Natural killer cell (primary cell): ENCODE results near the gene PPM1L. TPM values are rescaled to one million over a fixed set of nuclear protein-coding genes. Genes with fewer than 3 reads are reported as not detected.

Source experiments
- ATAC-seq, 3 donors: fragments of 150-1000 bp in 2 of 3; fragments of 200-7000 bp in 1 of 3; cut with Tn5 transposase; 1 replicate in 1 of 3; 2 replicates in 2 of 3; pipeline ENCODE4 v1.10.0; 2021; ENCODE audit warnings: mild to moderate bottlenecking in 2 of 3, moderate library complexity in 2 of 3
- DNase-seq, 2 donors: peaks; one replicate each; pipeline versions ENCODE4 v3.0.0 to v3.0.0-alpha.2; 2013 to 2021; ENCODE audit warnings: mixed read lengths in 1 of 2
- H3K27ac ChIP-seq: one replicate; pipeline ENCODE4 v1.5.1; 2013; ENCODE audit warnings: mild to moderate bottlenecking, low read length
- H3K27me3 ChIP-seq: one replicate; pipeline ENCODE4 v1.6.1; 2013; ENCODE audit warnings: low read length; ENCODE audit not compliant: control insufficient read depth, insufficient read depth
- H3K36me3 ChIP-seq: one replicate; pipeline ENCODE4 v1.6.1; 2013; ENCODE audit warnings: low read length; ENCODE audit not compliant: control insufficient read depth, insufficient read depth
- H3K4me1 ChIP-seq: one replicate; pipeline ENCODE4 v1.6.1; 2013; ENCODE audit warnings: low read length; ENCODE audit not compliant: control insufficient read depth, insufficient read depth
- H3K4me3 ChIP-seq: one replicate; pipeline ENCODE4 v1.5.1; 2013; ENCODE audit warnings: low read length
- H3K9me3 ChIP-seq: one replicate; pipeline ENCODE4 v1.6.1; 2013; ENCODE audit warnings: low read length; ENCODE audit not compliant: control insufficient read depth, insufficient read depth
- H3K27ac Mint-ChIP-seq, 2 donors: one replicate each; pipeline ENCODE4 v1.8.0; 2022; ENCODE audit warnings: mild to moderate bottlenecking in 2 of 2, mixed read lengths in 2 of 2, moderate library complexity in 1 of 2
- H3K27me3 Mint-ChIP-seq, 2 donors: one replicate each; pipeline ENCODE4 v1.8.0; 2022; ENCODE audit warnings: low read depth in 2 of 2, mixed read lengths in 2 of 2
- H3K36me3 Mint-ChIP-seq: one replicate; pipeline ENCODE4 v1.8.0; 2022; ENCODE audit warnings: mixed read lengths
- H3K4me1 Mint-ChIP-seq, 2 donors: one replicate each; pipeline ENCODE4 v1.8.0; 2022; ENCODE audit warnings: mixed read lengths in 2 of 2
- H3K4me3 Mint-ChIP-seq: one replicate; pipeline ENCODE4 v1.8.0; 2022; ENCODE audit warnings: mild to moderate bottlenecking, moderate library complexity, mixed read lengths
- H3K9me3 Mint-ChIP-seq, 2 donors: one replicate each; pipeline ENCODE4 v1.8.0; 2022; ENCODE audit warnings: mixed read lengths in 2 of 2
- CTCF ChIP-seq: fragments of 200-600 bp; IDR thresholded peaks from one replicate; pipeline ENCODE4 v1.8.0; 2022; ENCODE audit warnings: antibody characterized with exemption
- WGBS: methylation state at CpG from one replicate; pipeline ENCODE4 v1.1.7; 2013; ENCODE audit warnings: missing lambda C conversion rate; ENCODE audit not compliant: insufficient coverage; 5-methylcytosine and 5-hydroxymethylcytosine counted together
- intact Hi-C: fragments of 100-400 bp; cut with micrococcal nuclease; formaldehyde crosslinking; loops from one replicate; pipeline ENCODE4 v1.14.2; 2022
- total RNA-seq, 4 donors: library from RNA; stranded (reverse); fragments of 120-200 nt in 1 of 4; gene quantifications; one replicate each; pipeline versions ENCODE4 v1.2.3 to v1.2.4, GENCODE V29; 2013 to 2022

PPM1L gene
- total RNA-seq, 3 donors from 2014 or later (not counting 1 experiment from before 2014, with no cell fraction given): 52.6 to 73.2 (median 52.9) TPM

DNA sequence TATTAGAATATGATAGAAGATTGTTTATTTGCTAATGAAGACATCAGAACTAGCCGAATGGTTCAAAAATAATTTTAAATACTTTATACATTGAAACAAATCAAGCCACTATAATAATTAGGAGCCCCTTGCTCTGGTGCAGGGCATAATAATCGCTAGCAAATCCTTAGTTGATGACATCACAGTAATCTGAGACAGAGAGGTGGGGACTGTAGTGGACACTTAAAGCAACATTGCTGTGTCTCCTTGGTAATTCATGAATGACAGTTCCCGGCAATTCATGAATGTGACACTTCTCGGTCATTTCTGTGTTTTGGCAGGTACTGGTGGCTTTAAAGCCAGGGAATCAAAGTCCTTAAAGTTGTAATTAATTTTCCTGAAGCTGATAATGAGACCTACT lies 114.3 kb downstream of the PPM1L start:
- Histone ChIP-seq H3K27ac (no peak overlapping the region), H3K4me3 (no peak overlapping the region), H3K27me3 (no peaks in the 10 kb centered on the region), H3K36me3 (no peaks in the 10 kb centered on the region), H3K4me1 (no peaks in the 10 kb centered on the region), H3K9me3 (no peaks in the 10 kb centered on the region)
- intact Hi-C loops: no loop called here
- DNase-seq (no peak), ATAC-seq (no peak)
- peaks cover 7 to 23% of the 10 kb centered on the region in 2 donors for H3K4me1 Mint-ChIP-seq
- H3K27ac Mint-ChIP-seq: no peak overlapping the region
- 93% methylated on average over 3 of the region's 4 CpGs for WGBS
- H3K36me3 Mint-ChIP-seq: no peaks in the 10 kb centered on the region
- H3K27me3 Mint-ChIP-seq: no peaks in the 10 kb centered on the region
- no peak for TF ChIP-seq CTCF
- no peaks in the 10 kb centered on the region for H3K9me3 Mint-ChIP-seq
- no peak overlapping the region for H3K4me3 Mint-ChIP-seq

GRCh38 chr3:160874736-160875135 lies 118.7 kb downstream of the PPM1L start:
- Mint-ChIP-seq H3K4me1 (peaks cover 13 to 33% of the 10 kb centered on the region in 2 donors), H3K36me3 (no peaks in the 10 kb centered on the region), H3K9me3 (no peaks in the 10 kb centered on the region), H3K27me3 (no peaks in the 10 kb centered on the region), H3K4me3 (no peak overlapping the region), H3K27ac (no peak overlapping the region)
- DNase-seq (no peak), ATAC-seq (no peak)
- no peak overlapping the region for H3K4me3 ChIP-seq
- intact Hi-C loops: no loop called here
- TF ChIP-seq CTCF: no peak
- no peak overlapping the region for H3K27ac ChIP-seq
- no peaks in the 10 kb centered on the region for H3K4me1 ChIP-seq
- no peaks in the 10 kb centered on the region for H3K27me3 ChIP-seq
- H3K36me3 ChIP-seq: no peaks in the 10 kb centered on the region
- H3K9me3 ChIP-seq: peaks cover 9% of the 10 kb centered on the region

DNA sequence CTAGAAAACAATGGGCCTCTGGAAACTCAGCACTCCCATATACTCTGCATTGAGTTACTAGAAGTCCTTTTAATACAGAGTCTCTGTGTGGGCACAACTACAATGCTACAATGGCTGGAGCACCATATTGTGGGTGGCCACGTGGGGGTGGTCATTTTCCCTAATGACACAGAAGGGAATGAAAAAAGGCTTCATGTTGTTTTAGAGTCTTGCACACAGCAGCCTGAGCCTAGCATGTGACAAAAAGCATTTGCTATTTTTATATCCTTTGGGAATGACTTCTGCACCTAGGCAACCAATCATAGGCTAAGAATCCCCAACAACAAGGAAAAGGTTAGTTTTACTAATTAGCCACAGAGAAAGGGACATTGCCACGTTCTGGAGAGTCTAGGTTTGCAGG lies 120.6 kb downstream of the PPM1L start:
- H3K4me3 Mint-ChIP-seq: no peak overlapping the region
- ATAC-seq (no peak), DNase-seq (no peak)
- H3K4me1 ChIP-seq: no peaks in the 10 kb centered on the region
- no peaks in the 10 kb centered on the region for H3K27me3 Mint-ChIP-seq
- H3K36me3 Mint-ChIP-seq: no peaks in the 10 kb centered on the region
- no peaks in the 10 kb centered on the region for H3K36me3 ChIP-seq
- no peak overlapping the region for H3K4me3 ChIP-seq
- H3K27ac ChIP-seq: no peak overlapping the region
- no peak for TF ChIP-seq CTCF
- peaks cover 25 to 37% of the 10 kb centered on the region in 2 donors for H3K4me1 Mint-ChIP-seq
- H3K27me3 ChIP-seq: no peaks in the 10 kb centered on the region
- H3K27ac Mint-ChIP-seq: no peak overlapping the region
- 66% methylated on average over 2 of the region's 2 CpGs for WGBS
- H3K9me3 ChIP-seq: peaks cover 9% of the 10 kb centered on the region
- intact Hi-C loops: no loop called here
- H3K9me3 Mint-ChIP-seq: no peaks in the 10 kb centered on the region

GRCh38 chr3:160879859-160880258 lies 123.8 kb downstream of the PPM1L start:
- Mint-ChIP-seq H3K27me3 (no peaks in the 10 kb centered on the region), H3K27ac (no peak overlapping the region), H3K9me3 (no peaks in the 10 kb centered on the region), H3K36me3 (no peaks in the 10 kb centered on the region), H3K4me3 (no peak overlapping the region), H3K4me1 (peaks cover 23 to 29% of the 10 kb centered on the region in 2 donors)
- Histone ChIP-seq H3K27ac (no peak overlapping the region), H3K4me1 (no peaks in the 10 kb centered on the region), H3K4me3 (no peak overlapping the region), H3K9me3 (peaks cover 9% of the 10 kb centered on the region), H3K36me3 (no peaks in the 10 kb centered on the region), H3K27me3 (no peaks in the 10 kb centered on the region)
- no peak for DNase-seq
- 93% methylated on average over 1 of the region's 1 CpG for WGBS
- ATAC-seq: no peak
- no peak for TF ChIP-seq CTCF
- intact Hi-C loops: no loop called here
